GM23338 (cell line): ENCODE data around the gene CLHC1. TPM values are rescaled to one million over a fixed set of nuclear protein-coding genes. Genes with fewer than 3 reads are reported as not detected.

Source experiments
- ATAC-seq: fragments of 200-7000 bp; cut with Tn5 transposase; 3 replicates; pipeline ENCODE4 v1.9.1; 2020
- DNase-seq: peaks from one replicate; pipeline ENCODE4 v3.0.0-alpha.2; 2015; ENCODE audit warnings: low spot score
- H2AFZ ChIP-seq: fragments of 200-600 bp; sonication (generic); 2 replicates; pipeline ENCODE4 v1.8.0; 2016; ENCODE audit warnings: antibody characterized with exemption, mild to moderate bottlenecking, moderate library complexity
- H3F3A ChIP-seq: fragments of 200-600 bp; sonication (generic); replicated peaks from 2 replicates; pipeline ENCODE4 v1.8.0; 2017; ENCODE audit warnings: antibody characterized with exemption, mixed run types, low read depth
- H3K27ac ChIP-seq: fragments of 200-600 bp; sonication (generic); 2 replicates; pipeline ENCODE4 v1.6.1; 2016; ENCODE audit warnings: low read depth
- H3K27me3 ChIP-seq: fragments of 200-600 bp; sonication (generic); 2 replicates; pipeline ENCODE4 v1.8.0; 2016; ENCODE audit warnings: mild to moderate bottlenecking, mixed run types, moderate library complexity; ENCODE audit not compliant: insufficient read depth
- H3K36me3 ChIP-seq: fragments of 200-600 bp; sonication (generic); 2 replicates; pipeline ENCODE4 v1.8.0; 2016; ENCODE audit warnings: mild to moderate bottlenecking; ENCODE audit not compliant: insufficient read depth
- H3K4me1 ChIP-seq: fragments of 200-600 bp; sonication (generic); 2 replicates; pipeline ENCODE4 v1.8.0; 2016; ENCODE audit warnings: mild to moderate bottlenecking, moderate library complexity; ENCODE audit not compliant: insufficient read depth
- H3K4me2 ChIP-seq: fragments of 200-600 bp; sonication (generic); 2 replicates; pipeline ENCODE4 v1.7.1; 2017; ENCODE audit warnings: mixed run types
- H3K4me3 ChIP-seq: fragments of 200-600 bp; sonication (generic); 2 replicates; pipeline ENCODE4 v1.6.1; 2016; ENCODE audit warnings: mixed run types
- H3K79me2 ChIP-seq: fragments of 200-600 bp; sonication (generic); replicated peaks from 2 replicates; pipeline ENCODE4 v1.8.0; 2017; ENCODE audit warnings: mild to moderate bottlenecking; ENCODE audit not compliant: insufficient read depth
- H3K9me2 ChIP-seq: fragments of 200-600 bp; sonication (generic); 2 replicates; pipeline ENCODE4 v1.8.0; 2017; ENCODE audit not compliant: insufficient read depth
- H4K20me1 ChIP-seq: fragments of 200-600 bp; sonication (generic); replicated peaks from 2 replicates; pipeline ENCODE4 v1.8.0; 2017; ENCODE audit warnings: mild to moderate bottlenecking; ENCODE audit not compliant: insufficient read depth
- H3K27ac Mint-ChIP-seq: 2 replicates; pipeline ENCODE4 v1.8.0; 2020; ENCODE audit warnings: inconsistent platforms, mild to moderate bottlenecking, moderate library complexity, mixed read lengths
- H3K27me3 Mint-ChIP-seq: 3 replicates; pipeline ENCODE4 v1.8.0; 2022; ENCODE audit warnings: low read depth, mild to moderate bottlenecking, moderate library complexity, mixed read lengths, inconsistent platforms; ENCODE audit not compliant: insufficient read depth, poor library complexity
- H3K36me3 Mint-ChIP-seq: 3 replicates; pipeline ENCODE4 v1.8.0; 2021; ENCODE audit warnings: low read depth, mild to moderate bottlenecking, inconsistent platforms, moderate library complexity, mixed read lengths
- H3K4me1 Mint-ChIP-seq: 3 replicates; pipeline ENCODE4 v1.8.0; 2020; ENCODE audit warnings: mild to moderate bottlenecking, inconsistent platforms, mixed read lengths
- H3K4me3 Mint-ChIP-seq: 3 replicates; pipeline ENCODE4 v1.8.0; 2021; ENCODE audit warnings: moderate library complexity, mild to moderate bottlenecking, inconsistent platforms, mixed read lengths
- H3K9me3 Mint-ChIP-seq: 3 replicates; pipeline ENCODE4 v1.8.0; 2020; ENCODE audit warnings: moderate library complexity, mild to moderate bottlenecking, inconsistent platforms, mixed read lengths
- CREB1 ChIP-seq: fragments of 250-450 bp; sonication (Bioruptor Pico); IDR thresholded peaks from 2 replicates; pipeline ENCODE4 v1.5.0; 2020; ENCODE audit warnings: low read depth, mild to moderate bottlenecking, moderate library complexity
- EZH2 ChIP-seq: fragments of 200-600 bp; sonication (generic); IDR thresholded peaks from one replicate; pipeline ENCODE4 v1.8.0; 2017; ENCODE audit warnings: antibody characterized with exemption, mild to moderate bottlenecking, low read depth; ENCODE audit not compliant: unreplicated experiment
- EZH2phosphoT487 ChIP-seq: fragments of 200-600 bp; sonication (generic); IDR thresholded peaks from one replicate; pipeline ENCODE4 v1.8.1; 2018; ENCODE audit warnings: antibody characterized with exemption; ENCODE audit not compliant: unreplicated experiment
- JUNB ChIP-seq: IDR thresholded peaks from one replicate; pipeline ENCODE4 v1.6.1; 2016; ENCODE audit warnings: antibody characterized with exemption; ENCODE audit not compliant: unreplicated experiment
- NANOG ChIP-seq: IDR thresholded peaks from 2 replicates; pipeline ENCODE4 v1.6.1; 2016; ENCODE audit warnings: antibody characterized with exemption, borderline replicate concordance
- POLR2AphosphoS5 ChIP-seq: IDR thresholded peaks from 2 replicates; pipeline ENCODE4 v1.6.1; 2016; ENCODE audit warnings: antibody characterized with exemption, low read depth
- STAT1 ChIP-seq: IDR thresholded peaks from one replicate; pipeline ENCODE4 v1.6.1; 2016; ENCODE audit warnings: antibody characterized with exemption; ENCODE audit not compliant: unreplicated experiment
- ZNF114 ChIP-seq: fragments of 250-450 bp; sonication (Bioruptor Pico); IDR thresholded peaks from 2 replicates; pipeline ENCODE4 v1.5.0; 2020; ENCODE audit warnings: mild to moderate bottlenecking, moderate library complexity
- ZNF331 ChIP-seq: fragments of 250-450 bp; sonication (Bioruptor Pico); IDR thresholded peaks from 2 replicates; pipeline ENCODE4 v1.5.0; 2020; ENCODE audit warnings: low read depth, mild to moderate bottlenecking, moderate library complexity
- polyA plus RNA-seq: library from polyadenylated mRNA; unstranded; fragments of >200 nt; fragmentation: Nextera tagmentation; extraction: Ambion mirVana; gene quantifications from 2 replicates; pipeline ENCODE4 v1.2.1, GENCODE V29; 2016
- total RNA-seq: library from RNA; depleted of rRNA; stranded (reverse); fragments of >200 nt; shearing (Covaris generic); gene quantifications from 2 replicates; pipeline ENCODE4 v1.2.3, GENCODE V29; 2014
- TF ChIP-seq, protein P1 (sequence below): IDR thresholded peaks from 2 replicates; pipeline ENCODE4 v1.6.1; 2016; ENCODE audit warnings: antibody characterized with exemption
- TF ChIP-seq, protein P2 (sequence below): IDR thresholded peaks from one replicate; pipeline ENCODE4 v1.6.1; 2018; ENCODE audit warnings: antibody characterized with exemption; ENCODE audit not compliant: unreplicated experiment
- TF ChIP-seq, protein P3 (sequence below): fragments of 250-450 bp; sonication (Bioruptor Pico); IDR thresholded peaks from 2 replicates; pipeline ENCODE4 v1.5.0; 2020; ENCODE audit warnings: mild to moderate bottlenecking, moderate library complexity

The CLHC1 gene
- total and polyA plus RNA-seq, 2 experiments from 2014 or later = 3.1 to 5.0 TPM

DNA sequence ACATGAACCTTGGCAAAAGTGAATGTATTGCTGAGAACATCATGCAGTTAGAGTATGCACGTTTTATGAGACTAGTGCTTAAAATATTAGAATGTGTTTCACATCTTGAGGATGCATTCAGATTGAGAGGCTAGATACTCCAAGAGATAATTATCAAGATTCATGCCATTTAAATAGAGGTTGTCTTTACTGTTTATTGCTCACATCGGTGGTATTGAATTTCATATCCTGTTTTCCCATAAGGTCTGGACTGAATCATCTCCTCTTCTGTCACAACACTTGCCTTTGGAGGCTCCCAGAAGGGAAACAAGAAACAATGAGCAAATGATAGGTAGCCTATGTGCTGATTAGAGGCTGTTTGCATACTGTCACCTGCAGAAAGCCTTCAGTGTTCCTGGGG, 83.8 kb downstream of the CLHC1 start (continued):
- TF ChIP-seq EZH2phosphoT487 (no peak), EZH2 (no peak), POLR2AphosphoS5 (no peak), NANOG (no peak), ZNF331 (CRISPR knock-in tag) (no peak), ZNF114 (CRISPR knock-in tag) (no peak), CREB1 (CRISPR knock-in tag) (no peak), STAT1 (no peak), JUNB (no peak)
- TF ChIP-seq, protein P1, sequence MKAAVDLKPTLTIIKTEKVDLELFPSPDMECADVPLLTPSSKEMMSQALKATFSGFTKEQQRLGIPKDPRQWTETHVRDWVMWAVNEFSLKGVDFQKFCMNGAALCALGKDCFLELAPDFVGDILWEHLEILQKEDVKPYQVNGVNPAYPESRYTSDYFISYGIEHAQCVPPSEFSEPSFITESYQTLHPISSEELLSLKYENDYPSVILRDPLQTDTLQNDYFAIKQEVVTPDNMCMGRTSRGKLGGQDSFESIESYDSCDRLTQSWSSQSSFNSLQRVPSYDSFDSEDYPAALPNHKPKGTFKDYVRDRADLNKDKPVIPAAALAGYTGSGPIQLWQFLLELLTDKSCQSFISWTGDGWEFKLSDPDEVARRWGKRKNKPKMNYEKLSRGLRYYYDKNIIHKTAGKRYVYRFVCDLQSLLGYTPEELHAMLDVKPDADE = no peak
- TF ChIP-seq, protein P2, sequence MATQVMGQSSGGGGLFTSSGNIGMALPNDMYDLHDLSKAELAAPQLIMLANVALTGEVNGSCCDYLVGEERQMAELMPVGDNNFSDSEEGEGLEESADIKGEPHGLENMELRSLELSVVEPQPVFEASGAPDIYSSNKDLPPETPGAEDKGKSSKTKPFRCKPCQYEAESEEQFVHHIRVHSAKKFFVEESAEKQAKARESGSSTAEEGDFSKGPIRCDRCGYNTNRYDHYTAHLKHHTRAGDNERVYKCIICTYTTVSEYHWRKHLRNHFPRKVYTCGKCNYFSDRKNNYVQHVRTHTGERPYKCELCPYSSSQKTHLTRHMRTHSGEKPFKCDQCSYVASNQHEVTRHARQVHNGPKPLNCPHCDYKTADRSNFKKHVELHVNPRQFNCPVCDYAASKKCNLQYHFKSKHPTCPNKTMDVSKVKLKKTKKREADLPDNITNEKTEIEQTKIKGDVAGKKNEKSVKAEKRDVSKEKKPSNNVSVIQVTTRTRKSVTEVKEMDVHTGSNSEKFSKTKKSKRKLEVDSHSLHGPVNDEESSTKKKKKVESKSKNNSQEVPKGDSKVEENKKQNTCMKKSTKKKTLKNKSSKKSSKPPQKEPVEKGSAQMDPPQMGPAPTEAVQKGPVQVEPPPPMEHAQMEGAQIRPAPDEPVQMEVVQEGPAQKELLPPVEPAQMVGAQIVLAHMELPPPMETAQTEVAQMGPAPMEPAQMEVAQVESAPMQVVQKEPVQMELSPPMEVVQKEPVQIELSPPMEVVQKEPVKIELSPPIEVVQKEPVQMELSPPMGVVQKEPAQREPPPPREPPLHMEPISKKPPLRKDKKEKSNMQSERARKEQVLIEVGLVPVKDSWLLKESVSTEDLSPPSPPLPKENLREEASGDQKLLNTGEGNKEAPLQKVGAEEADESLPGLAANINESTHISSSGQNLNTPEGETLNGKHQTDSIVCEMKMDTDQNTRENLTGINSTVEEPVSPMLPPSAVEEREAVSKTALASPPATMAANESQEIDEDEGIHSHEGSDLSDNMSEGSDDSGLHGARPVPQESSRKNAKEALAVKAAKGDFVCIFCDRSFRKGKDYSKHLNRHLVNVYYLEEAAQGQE = no peak

DNA sequence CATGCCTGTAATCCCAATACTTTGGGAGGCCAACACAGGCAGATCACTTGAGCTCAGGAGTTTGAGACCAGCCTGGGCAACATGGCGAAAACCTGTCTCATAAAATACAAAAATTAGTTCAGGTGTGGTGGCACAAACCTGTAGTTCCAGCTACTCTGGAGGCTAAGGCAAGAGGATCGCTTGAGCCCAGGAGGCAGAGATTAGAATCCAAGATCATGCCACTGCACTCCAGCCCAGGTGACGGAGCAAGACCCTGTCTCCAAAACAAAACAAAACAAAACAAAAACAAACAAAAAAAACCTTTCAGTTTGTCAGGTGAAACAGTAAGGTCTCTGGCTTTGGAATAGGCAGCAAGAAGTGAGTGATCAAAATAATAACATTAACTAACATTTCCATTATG, 84.6 kb downstream of the CLHC1 start:
- H3K36me3 ChIP-seq = no peaks in the 10 kb centered on the region
- H3K4me2 ChIP-seq = no peak overlapping the region
- no peak overlapping the region for H3K27ac Mint-ChIP-seq
- DNase-seq (no peak), ATAC-seq (no peak)
- no peaks in the 10 kb centered on the region for H3K27me3 ChIP-seq
- no peak for TF ChIP-seq EZH2phosphoT487
- TF ChIP-seq JUNB = no peak
- no peak for TF ChIP-seq CREB1 (CRISPR knock-in tag)
- TF ChIP-seq, protein P3, sequence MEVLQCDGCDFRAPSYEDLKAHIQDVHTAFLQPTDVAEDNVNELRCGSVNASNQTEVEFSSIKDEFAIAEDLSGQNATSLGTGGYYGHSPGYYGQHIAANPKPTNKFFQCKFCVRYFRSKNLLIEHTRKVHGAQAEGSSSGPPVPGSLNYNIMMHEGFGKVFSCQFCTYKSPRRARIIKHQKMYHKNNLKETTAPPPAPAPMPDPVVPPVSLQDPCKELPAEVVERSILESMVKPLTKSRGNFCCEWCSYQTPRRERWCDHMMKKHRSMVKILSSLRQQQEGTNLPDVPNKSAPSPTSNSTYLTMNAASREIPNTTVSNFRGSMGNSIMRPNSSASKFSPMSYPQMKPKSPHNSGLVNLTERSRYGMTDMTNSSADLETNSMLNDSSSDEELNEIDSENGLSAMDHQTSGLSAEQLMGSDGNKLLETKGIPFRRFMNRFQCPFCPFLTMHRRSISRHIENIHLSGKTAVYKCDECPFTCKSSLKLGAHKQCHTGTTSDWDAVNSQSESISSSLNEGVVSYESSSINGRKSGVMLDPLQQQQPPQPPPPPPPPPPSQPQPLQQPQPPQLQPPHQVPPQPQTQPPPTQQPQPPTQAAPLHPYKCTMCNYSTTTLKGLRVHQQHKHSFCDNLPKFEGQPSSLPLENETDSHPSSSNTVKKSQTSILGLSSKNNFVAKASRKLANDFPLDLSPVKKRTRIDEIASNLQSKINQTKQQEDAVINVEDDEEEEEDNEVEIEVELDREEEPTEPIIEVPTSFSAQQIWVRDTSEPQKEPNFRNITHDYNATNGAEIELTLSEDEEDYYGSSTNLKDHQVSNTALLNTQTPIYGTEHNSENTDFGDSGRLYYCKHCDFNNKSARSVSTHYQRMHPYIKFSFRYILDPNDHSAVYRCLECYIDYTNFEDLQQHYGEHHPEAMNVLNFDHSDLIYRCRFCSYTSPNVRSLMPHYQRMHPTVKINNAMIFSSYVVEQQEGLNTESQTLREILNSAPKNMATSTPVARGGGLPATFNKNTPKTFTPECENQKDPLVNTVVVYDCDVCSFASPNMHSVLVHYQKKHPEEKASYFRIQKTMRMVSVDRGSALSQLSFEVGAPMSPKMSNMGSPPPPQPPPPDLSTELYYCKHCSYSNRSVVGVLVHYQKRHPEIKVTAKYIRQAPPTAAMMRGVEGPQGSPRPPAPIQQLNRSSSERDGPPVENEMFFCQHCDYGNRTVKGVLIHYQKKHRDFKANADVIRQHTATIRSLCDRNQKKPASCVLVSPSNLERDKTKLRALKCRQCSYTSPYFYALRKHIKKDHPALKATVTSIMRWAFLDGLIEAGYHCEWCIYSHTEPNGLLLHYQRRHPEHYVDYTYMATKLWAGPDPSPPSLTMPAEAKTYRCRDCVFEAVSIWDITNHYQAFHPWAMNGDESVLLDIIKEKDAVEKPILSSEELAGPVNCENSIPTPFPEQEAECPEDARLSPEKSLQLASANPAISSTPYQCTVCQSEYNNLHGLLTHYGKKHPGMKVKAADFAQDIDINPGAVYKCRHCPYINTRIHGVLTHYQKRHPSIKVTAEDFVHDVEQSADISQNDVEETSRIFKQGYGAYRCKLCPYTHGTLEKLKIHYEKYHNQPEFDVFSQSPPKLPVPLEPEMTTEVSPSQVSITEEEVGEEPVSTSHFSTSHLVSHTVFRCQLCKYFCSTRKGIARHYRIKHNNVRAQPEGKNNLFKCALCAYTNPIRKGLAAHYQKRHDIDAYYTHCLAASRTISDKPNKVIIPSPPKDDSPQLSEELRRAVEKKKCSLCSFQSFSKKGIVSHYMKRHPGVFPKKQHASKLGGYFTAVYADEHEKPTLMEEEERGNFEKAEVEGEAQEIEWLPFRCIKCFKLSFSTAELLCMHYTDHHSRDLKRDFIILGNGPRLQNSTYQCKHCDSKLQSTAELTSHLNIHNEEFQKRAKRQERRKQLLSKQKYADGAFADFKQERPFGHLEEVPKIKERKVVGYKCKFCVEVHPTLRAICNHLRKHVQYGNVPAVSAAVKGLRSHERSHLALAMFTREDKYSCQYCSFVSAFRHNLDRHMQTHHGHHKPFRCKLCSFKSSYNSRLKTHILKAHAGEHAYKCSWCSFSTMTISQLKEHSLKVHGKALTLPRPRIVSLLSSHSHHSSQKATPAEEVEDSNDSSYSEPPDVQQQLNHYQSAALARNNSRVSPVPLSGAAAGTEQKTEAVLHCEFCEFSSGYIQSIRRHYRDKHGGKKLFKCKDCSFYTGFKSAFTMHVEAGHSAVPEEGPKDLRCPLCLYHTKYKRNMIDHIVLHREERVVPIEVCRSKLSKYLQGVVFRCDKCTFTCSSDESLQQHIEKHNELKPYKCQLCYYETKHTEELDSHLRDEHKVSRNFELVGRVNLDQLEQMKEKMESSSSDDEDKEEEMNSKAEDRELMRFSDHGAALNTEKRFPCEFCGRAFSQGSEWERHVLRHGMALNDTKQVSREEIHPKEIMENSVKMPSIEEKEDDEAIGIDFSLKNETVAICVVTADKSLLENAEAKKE = no peak
- no peaks in the 10 kb centered on the region for H3K36me3 Mint-ChIP-seq
- no peak overlapping the region for H3K4me3 ChIP-seq
- H3F3A ChIP-seq = no peaks in the 10 kb centered on the region
- H3K4me1 Mint-ChIP-seq = peaks cover 3% of the 10 kb centered on the region; the same call in 1 of the 3 replicates
- no peaks in the 10 kb centered on the region for H3K79me2 ChIP-seq
- no peaks in the 10 kb centered on the region; the same call in 1 of the 2 replicates for H3K9me2 ChIP-seq
- no peak overlapping the region for H3K4me3 Mint-ChIP-seq
- H3K4me1 ChIP-seq = no peaks in the 10 kb centered on the region
- H3K27ac ChIP-seq = no peak overlapping the region
- peaks cover 3% of the 10 kb centered on the region for H3K27me3 Mint-ChIP-seq
- H2AFZ ChIP-seq = no peak overlapping the region; the same call in 1 of the 2 replicates
- no peaks in the 10 kb centered on the region for H4K20me1 ChIP-seq
- H3K9me3 Mint-ChIP-seq = no peaks in the 10 kb centered on the region
